GM12873 (cell line): ENCODE measurements around the gene FAM20B.

ENCODE experiments used
- TF ChIP-seq, protein P1 (sequence below): IDR thresholded peaks from 2 replicates; pipeline ENCODE4 v1.5.1; 2012; ENCODE audit warnings: low read depth, mild to moderate bottlenecking, moderate library complexity, low read length, control low read depth; ENCODE audit not compliant: insufficient read depth; ENCODE audit errors: missing control alignments

FAM20B gene

DNA sequence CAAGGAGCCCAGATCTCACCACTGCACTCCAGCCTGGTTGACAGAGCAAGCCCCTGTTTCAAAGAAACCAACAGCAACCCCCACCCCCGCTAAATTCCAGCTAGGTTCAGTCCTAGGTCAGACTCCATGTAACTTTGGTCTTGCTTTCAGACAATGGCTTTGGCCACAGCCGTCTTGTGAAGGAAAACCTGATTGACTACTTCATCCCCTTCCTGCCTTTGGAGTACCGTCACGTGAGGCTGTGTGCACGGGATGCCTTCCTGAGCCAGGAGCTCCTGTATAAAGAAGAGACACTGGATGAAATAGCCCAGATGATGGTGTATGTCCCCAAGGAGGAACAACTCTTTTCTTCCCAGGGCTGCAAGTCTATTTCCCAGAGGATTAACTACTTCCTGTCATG lies 69.1 kb downstream of the FAM20B start:
- TF ChIP-seq, protein P1, sequence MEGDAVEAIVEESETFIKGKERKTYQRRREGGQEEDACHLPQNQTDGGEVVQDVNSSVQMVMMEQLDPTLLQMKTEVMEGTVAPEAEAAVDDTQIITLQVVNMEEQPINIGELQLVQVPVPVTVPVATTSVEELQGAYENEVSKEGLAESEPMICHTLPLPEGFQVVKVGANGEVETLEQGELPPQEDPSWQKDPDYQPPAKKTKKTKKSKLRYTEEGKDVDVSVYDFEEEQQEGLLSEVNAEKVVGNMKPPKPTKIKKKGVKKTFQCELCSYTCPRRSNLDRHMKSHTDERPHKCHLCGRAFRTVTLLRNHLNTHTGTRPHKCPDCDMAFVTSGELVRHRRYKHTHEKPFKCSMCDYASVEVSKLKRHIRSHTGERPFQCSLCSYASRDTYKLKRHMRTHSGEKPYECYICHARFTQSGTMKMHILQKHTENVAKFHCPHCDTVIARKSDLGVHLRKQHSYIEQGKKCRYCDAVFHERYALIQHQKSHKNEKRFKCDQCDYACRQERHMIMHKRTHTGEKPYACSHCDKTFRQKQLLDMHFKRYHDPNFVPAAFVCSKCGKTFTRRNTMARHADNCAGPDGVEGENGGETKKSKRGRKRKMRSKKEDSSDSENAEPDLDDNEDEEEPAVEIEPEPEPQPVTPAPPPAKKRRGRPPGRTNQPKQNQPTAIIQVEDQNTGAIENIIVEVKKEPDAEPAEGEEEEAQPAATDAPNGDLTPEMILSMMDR = no peak

DNA sequence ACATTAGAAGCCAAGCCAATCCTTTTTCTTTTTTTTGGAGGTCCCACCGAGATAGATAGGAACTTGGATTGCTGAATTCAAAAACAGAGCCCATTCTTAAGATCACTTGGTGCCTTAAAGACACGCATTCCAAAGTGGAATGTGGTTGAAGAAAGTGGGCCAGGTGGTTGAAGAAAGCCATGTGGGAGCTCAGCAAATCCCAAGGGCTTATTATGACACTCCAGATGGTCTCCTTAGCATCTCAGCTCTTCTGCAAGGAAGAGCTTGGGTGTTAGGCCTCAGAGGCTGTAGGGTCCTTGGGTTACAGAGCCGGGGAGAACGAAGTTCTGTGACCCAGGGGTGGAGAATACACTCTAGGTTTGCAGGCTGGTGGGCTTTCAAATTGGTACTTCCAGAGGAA lies 69.7 kb downstream of the FAM20B start:
- TF ChIP-seq, protein P1 = no peak

- TF ChIP-seq, protein P1 = no peak
Observed at GRCh38 chr1:179095924-179096323, 70.2 kb downstream of the FAM20B start.

DNA sequence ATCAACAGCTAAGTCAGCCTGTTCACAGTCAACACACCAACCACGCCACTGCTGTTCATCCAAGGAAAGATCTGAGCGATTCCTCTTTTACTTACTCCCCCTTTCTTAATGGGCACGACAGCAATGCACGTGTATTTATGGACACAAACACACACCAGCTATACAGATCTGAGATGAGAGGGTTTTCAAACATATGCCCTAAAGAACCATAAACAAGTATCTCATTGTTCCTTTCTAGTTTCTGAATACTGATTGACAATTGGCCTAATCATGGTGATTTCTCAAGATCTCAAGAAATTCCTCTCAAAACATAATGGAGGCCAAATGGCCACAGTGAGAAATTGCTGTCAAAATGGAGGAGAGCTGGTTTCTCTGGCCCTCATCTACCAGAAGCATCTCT lies 74.2 kb downstream of the FAM20B start:
- TF ChIP-seq, protein P1 = no peak

DNA sequence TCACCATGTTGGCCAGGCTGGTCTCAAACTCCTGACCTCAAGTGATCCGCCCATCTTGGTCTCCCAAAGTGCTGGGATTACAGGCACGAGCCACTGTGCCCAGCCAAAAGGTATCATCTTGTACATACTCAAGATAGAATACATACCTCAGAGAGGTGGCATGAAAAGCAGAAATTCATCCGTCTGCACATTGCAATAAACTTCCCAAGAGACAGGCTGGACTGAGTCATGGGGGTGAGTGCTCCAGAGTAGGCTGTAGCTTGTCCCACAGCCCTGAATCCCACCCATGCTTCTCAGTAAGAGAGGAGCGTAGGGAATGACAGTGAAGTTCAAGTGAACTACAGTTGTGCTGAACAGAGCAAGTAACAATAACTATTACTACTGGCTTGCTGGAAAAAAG lies 75.9 kb downstream of the FAM20B start:
- TF ChIP-seq, protein P1 = no peak

DNA sequence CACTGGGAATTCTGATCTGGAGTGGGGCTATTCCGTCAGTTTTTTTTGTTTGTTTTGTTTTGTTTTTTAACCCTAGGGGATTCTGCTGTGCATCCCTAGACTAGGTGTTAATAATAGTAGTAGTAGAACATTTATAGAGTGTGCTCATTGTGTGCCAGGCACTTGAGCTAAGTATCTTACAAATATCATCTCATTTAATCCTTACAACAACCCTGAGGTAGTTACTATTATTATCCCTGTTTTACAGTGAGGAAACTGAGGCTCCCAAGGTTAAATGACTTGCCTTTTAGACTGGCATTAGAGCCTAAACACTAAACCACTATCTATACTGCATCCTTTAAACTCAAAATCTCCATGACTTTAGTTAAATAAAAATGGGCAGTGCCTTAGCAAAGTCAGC lies 78.3 kb downstream of the FAM20B start:
- TF ChIP-seq, protein P1 = no peak

DNA sequence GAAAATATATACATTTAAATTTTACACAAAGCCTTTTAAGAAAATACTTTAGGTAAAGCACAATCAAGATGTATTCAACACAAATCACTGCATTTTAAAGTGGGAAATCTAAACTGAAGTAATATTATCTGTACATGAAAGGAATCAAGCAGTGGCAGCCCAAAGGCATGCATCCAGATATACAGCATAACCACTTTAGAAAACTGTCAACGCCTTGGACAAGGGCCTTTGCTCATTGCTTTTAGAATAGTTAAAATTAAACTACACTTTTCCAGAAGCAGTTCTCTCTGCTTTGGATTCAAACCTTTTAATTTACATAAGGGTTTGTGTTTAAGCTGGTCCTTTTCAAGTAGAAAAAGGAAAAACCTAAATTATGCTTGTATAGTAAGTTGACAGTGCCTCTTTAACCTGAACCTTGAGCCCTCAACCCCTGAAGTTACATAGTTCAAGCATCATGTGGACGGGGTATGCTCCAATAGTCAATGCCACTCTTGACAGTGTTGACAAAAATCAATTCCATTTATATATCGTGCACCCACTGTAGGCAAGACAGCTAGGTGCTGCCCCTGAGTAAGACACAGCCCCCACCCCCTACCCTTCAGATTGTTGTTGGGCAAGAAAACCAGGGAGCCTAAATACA lies 79.0 kb downstream of the FAM20B start:
- TF ChIP-seq, protein P1 = no peak
